ENCODE data around the gene CGN. TPM values are rescaled to one million over a fixed set of nuclear protein-coding genes. Genes with fewer than 3 reads are reported as not detected.

The CGN gene
- total and polyA plus RNA-seq, 2 of the 13 experiments (the other 11 are each of a cell fraction or from before 2014, with no cell fraction given) = 0.75 to 0.81 TPM

GRCh38 chr1:151540021-151540981 lies 29.1 kb downstream of the CGN start, which contains the start of gene TUFT1 (continued):
- TF ChIP-seq ZHX2 (IDR thresholded peaks at IDR 0.05; ENCODE audit: low read depth) = no peak
- no peak for TF ChIP-seq ZHX2 (CRISPR knock-in tag; IDR thresholded peaks at IDR 0.05; ENCODE audit: borderline replicate concordance)
- TF ChIP-seq EZH2 (conservative IDR thresholded peaks at IDR 0.05; ENCODE audit: low read depth, low read length) = no peak
- peak; percentile 84; the same call in 1 of the 2 replicates for TF ChIP-seq ZSCAN31 (CRISPR knock-in tag; IDR thresholded peaks at IDR 0.05; ENCODE audit: low read depth)
- peak; percentile 39; the same call in 1 of the 2 replicates for TF ChIP-seq GATAD2A (CRISPR knock-in tag; IDR thresholded peaks at IDR 0.05)
- TF ChIP-seq TEAD2 (CRISPR knock-in tag; IDR thresholded peaks at IDR 0.05) = no peak
- peak; percentile 47 for TF ChIP-seq RXRB (CRISPR knock-in tag; IDR thresholded peaks at IDR 0.05; ENCODE audit: borderline replicate concordance)
- TF ChIP-seq ZBTB7A (CRISPR knock-in tag; IDR thresholded peaks at IDR 0.05) = no peak
- TF ChIP-seq ZNF329 (CRISPR knock-in tag; IDR thresholded peaks at IDR 0.05; ENCODE audit: low read depth) = no peak
- TF ChIP-seq ELF1 (CRISPR knock-in tag; IDR thresholded peaks at IDR 0.05) = peak; percentile 43; the same call in 1 of the 2 replicates
- TF ChIP-seq RAD51 (IDR thresholded peaks at IDR 0.05; ENCODE audit: borderline replicate concordance) = no peak
- TF ChIP-seq HHEX (CRISPR knock-in tag; IDR thresholded peaks at IDR 0.05) = no peak
- no peak for TF ChIP-seq MAFK (conservative IDR thresholded peaks at IDR 0.05 in 1 of 2, IDR thresholded peaks at IDR 0.05 in 1 of 2; ENCODE audit: low read length in 2 of 2)
- TF ChIP-seq FOSL2 (CRISPR knock-in tag; IDR thresholded peaks at IDR 0.05) = peak; percentile 3; the same call in 1 of the 2 replicates
- TF ChIP-seq MTERF4 (CRISPR knock-in tag; IDR thresholded peaks at IDR 0.05) = no peak
- TF ChIP-seq UBTF (CRISPR knock-in tag; IDR thresholded peaks at IDR 0.05) = peak; percentile 82
